SK-N-MC (cell line): Measurements from ENCODE around the gene SORBS1.

Source experiments
- EZH2 ChIP-seq: fragments of 200-600 bp; sonication (generic); IDR thresholded peaks from one replicate; pipeline ENCODE4 v1.6.1; 2017; ENCODE audit warnings: antibody characterized with exemption
- POLR2AphosphoS5 ChIP-seq: IDR thresholded peaks from 2 replicates; pipeline ENCODE4 v1.6.1; 2012; ENCODE audit warnings: mild to moderate bottlenecking, low read depth, low read length, borderline replicate concordance

- TF ChIP-seq EZH2, result no peak
- TF ChIP-seq POLR2AphosphoS5, result no peak
These were observed 130.8 kb downstream of the SORBS1 start for GRCh38 chr10:95430231-95430951.
